OCI-LY3 (cell line): ENCODE data around the gene MX1.

ENCODE experiments used
- EZH2phosphoT487 ChIP-seq: fragments of 200-600 bp; shearing (Covaris generic); IDR thresholded peaks from 2 replicates; pipeline ENCODE4 v1.6.1; 2018; ENCODE audit warnings: antibody characterized with exemption, mixed run types, low read depth
- TF ChIP-seq, protein P1 (sequence below): fragments of 200-600, 300-600 bp; sonication (generic); IDR thresholded peaks from 2 replicates; pipeline ENCODE4 v1.5.1; 2014; ENCODE audit warnings: antibody characterized with exemption, low read length, low read depth

DNA sequence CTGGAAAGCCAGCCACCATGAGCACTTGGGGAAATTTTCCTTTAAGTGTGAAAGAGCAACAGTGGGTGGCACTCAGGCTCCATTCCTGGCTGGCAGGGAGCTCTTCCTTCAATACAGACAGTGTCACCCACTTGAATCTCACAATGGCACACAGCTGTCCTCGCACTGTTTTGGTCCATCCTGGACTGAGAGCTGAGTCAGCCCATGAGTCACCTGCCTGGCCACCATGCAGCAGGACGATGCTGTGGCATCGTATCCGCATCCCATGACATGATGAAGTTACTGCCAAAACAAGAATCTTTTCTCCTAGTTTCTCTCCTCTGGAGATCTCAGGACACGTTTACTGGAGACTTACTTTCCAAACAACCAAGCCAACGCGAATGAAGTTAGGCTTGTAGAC, 75.9 kb downstream of the MX1 start:
- TF ChIP-seq, protein P1, sequence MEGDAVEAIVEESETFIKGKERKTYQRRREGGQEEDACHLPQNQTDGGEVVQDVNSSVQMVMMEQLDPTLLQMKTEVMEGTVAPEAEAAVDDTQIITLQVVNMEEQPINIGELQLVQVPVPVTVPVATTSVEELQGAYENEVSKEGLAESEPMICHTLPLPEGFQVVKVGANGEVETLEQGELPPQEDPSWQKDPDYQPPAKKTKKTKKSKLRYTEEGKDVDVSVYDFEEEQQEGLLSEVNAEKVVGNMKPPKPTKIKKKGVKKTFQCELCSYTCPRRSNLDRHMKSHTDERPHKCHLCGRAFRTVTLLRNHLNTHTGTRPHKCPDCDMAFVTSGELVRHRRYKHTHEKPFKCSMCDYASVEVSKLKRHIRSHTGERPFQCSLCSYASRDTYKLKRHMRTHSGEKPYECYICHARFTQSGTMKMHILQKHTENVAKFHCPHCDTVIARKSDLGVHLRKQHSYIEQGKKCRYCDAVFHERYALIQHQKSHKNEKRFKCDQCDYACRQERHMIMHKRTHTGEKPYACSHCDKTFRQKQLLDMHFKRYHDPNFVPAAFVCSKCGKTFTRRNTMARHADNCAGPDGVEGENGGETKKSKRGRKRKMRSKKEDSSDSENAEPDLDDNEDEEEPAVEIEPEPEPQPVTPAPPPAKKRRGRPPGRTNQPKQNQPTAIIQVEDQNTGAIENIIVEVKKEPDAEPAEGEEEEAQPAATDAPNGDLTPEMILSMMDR = 0 out of 2 replicates have a peak, but pooled peaks have one; percentile 6
- TF ChIP-seq EZH2phosphoT487 = no peak
